ENCODE data around the gene SEMA3B.
A peak's percentile ranks its signal among the peaks of the same experiment; 100 is the strongest.
"Not testable (repeated sequence)": the region's sequence is repeated elsewhere in the genome, so short reads cannot be mapped to it uniquely, and the experiment has no call there.

Gene SEMA3B

DNA sequence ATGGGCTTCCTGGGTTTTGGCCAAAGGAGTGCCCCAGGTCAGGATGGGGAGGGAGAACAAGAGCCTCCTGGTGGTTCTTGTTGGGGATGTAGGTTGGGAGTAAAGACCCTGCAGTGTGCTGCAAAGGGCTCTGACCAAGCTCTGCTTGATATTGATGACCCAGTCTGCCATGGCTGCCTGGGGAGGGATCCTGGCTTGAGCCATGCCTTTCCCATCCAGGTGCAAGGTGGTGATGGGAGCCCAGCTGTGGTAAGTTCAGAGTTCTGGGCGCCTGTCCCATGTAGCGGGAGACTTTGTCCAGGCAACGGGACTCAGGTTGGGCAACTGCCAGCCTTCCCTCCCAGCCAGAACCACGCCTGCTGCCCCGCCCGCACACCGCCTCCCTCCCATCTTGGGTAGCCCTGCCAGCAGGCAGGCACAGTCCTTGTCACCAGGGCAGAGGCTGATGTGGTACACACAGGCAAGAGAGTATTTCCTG is 30.4 kb upstream of the SEMA3B start:
- peak; percentile 42 for DNase-seq

DNA sequence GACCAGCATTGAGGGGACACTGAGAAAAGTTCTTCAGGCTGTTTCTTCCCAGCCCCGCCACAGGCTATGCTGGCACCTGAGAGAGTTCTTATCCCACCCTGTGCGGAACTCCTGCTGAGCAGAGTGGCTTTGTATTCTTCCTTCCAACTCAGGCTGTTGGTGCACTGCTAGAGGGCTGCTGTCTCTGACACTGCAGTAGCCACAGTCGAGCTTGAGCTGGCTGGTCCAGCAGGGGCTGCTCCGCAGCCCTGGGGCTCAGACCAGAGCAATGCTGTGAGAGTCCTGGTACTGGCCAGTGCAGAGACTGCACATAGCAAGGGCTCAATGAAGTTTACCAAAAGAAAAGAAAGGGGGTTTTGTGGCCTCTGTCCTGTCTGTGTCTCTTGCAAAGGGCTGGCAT is 29.3 kb upstream of the SEMA3B start:
- DNase-seq = no peak

DNA sequence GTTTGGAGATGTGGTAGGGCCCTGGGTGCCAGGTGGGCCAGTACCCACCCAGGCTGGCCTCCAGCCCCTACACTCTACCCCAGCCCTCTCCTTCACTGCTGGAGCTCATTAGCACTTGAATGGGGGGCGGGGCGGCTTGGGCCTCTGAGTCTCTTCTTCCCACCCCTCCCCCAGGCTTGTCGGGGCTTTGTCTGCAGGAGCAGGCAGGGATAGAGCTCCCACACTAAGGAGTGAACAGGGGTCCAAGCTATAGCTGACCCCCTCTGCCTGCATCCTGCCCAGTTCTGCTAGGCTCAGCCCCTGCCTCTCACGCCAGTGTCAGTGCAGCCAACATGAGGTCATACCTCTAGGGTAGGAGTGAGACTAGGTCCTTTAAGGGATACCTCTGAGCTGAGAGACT is 27.8 kb upstream of the SEMA3B start:
- no peak for DNase-seq

DNA sequence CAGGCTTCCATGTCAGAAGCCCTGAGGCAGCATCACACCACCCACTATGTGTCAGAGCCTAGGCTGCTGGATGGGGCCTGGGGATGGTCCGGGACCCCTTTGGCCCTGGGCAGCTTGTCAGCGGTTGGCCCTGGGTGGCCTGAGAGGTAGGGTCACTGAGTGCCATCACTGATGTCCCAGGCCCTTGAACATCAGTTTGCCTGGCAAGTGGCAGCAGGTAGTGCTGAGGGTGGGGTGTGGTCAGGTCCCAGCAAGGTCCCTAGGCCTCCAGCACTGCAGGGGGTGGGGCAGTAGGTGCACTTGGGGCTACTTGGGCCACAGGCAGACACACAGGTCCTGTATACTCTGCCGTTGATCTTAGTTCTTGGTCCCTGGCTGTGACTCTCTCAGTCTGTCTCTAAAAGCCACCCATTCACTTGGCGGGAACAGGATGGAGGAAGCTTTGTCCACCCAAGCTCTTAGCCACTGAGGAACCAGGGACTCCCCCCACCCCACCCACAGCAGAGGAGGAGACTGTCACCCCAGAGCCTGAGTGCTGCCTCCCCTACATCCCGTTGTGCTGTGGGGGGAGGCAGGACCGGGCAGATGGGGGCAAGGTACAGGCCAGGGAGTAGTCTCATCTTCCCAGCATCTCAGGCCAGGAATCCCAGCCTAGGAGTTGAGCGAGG is 27.1 kb upstream of the SEMA3B start:
- DNase-seq = no peak

DNA sequence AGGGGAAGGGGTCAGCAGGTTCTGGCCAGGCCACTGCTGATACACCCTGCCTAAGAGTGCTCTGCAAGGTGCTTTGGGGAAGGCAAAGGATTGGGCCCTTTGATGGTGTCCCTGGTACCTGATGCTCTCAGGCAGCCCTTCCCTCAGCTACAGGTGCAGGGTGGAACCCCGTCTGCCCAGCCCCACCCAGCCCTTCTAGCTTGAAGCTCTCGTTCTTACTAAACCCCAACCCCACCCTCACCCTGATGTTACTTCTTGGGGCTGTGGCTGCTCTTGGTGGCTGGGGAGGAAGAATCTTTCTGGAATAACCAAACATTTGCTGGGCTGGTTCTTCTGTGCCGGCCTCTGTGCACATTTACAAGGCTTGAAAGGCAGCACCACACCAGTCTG is 26.6 kb upstream of the SEMA3B start:
- DNase-seq = peak; percentile 31

DNA sequence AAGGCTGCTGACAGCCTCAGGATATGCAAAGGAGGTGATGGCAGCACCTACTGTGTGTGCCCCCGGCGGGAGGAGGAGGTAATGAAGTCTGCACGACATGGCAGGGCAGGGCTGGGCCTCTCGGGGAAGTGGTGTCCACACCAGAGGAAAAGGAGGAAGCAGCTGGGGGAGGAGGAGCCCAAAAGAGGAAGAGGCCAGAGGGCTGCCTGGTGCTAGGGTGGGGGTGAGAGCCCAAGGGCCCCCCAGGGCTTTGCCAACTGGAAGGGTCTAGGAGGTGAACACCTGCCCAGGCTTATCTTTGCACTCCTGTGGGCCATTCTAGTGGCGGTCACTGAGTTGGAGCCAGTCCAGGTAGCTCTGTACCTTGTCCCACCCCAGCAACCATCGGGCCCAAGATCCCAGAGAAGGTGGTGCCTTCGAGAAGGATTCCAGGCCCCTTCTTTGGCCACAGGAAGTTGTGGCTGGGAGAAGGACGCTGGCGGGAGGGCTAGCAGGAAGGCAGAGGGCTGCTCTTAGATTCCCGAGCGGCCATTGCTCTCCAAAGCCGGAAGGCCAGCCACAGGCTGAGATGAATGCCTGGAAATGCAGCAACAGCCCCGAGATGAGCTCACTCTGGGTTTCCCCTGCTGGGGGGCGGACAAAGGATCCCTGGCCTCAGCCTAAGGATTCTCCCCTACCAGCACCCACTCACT is 25.9 kb upstream of the SEMA3B start:
- DNase-seq = peak; percentile 39

DNA sequence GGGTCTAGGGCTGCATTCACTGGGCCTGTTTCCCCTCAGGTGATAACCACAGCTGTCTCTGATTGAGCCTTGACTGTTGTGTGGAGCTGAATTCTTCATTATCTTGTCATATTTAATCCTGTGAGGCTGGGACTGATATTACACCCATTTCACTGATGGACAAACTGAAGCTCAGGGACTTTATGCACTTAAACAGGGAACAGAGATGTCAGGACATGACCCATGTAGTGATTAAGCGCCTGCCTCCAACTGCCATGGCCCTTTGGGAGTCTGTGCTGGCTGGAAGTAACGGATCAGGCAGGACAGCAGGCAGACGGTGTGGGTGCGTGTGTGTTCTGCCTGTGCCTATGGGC is 25.4 kb upstream of the SEMA3B start:
- no peak for DNase-seq

DNA sequence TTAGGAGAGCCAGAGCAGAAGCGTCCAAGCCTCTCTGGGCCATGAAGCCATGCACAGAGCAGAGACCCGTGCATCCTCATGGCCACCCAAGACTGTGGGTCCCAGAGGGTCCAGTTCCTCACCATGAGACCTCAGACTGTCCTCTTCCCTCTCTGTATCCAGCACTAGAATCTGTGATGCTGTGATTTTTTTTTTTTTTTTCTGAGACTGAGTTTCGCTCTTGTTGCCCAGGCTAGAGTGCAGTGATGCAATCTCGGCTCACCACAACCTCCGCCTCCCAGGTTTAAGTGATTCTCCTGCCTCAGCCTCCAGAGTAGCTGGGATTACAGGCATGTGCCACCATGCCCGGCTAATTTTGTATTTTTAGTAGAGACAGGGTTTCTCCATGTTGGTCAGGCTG is 24.1 kb upstream of the SEMA3B start:
- DNase-seq = not testable (repeated sequence)

DNA sequence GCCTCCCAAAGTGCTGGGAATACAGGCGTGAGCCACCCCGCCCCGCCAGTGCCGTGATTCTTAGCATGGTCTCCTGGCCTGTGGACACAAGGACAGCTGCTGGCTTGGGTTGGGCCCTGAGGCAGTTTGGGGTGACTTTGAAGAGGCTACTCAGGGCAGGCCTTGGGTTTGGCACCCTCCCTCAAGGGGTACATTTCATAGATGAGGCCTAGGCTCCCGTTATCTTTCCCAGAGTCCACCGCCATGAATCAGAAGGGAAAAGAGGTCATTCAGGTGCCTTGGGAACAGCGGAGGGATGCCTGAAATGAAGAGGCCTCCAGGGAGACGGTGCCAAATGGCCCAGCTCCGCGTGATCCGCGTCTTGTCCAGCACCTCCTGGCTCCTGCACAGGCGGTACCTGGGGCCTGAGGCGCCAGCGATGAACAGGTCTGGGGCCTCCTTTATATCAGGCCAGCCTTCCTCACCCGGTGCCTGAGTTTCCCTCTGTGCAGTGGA is 23.6 kb upstream of the SEMA3B start:
- no peak for DNase-seq

DNA sequence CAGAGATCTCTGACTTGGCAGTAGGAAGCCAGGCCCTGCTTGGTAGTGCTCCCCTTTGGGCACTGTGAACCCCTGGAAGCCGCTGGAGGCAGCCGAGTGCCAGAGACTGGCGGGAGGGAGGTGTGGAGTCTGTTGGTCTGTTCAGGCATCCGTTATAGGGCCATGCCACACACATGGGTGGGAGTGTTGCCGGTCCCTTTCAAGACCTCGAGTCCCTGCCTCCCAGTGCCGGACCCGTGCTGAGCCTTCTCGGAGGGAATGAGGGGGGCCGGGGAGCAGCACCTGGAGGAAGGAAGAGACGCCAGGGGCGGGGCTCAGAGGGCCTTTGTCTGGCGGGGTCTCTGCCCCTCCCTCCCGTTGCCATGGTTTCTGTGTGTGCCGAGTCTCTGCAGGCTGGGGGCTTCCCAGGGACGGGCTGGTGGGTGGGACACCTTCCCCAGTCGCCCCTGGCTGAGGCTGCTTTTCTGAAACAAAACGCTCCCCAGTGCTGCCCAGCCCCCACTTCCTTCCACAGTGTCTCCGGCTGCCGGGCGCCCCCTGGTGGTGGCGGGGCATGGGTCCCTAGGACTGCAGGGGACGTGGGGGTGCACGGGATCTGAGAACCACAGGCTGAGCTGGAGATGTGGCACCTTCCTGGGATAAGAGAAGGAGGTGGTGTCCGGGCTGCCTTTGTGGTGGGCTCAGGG is 23.0 kb upstream of the SEMA3B start:
- DNase-seq = peak; percentile 98

DNA sequence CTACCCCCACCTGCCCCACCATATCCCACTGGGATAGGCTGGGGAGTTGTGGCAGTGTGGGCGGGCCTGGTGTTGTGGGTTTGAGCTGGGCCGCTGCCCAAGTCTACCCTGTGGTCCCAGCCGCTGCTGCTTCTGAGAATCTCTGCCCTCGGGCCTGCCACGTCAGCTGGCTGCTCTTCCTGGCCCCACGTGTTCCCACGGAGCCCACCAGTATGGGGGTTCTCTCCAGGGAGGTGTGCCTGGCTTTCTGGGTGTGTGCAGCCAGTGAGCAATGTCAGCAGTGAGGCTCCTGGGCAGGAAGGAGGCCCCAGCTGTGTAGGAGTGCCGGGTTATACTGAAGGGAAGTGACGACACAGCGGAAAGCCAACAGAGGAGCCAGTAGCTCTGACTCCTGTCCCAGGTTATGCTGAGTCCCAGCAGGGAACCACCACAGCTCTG is 22.4 kb upstream of the SEMA3B start:
- DNase-seq = peak; percentile 82

DNA sequence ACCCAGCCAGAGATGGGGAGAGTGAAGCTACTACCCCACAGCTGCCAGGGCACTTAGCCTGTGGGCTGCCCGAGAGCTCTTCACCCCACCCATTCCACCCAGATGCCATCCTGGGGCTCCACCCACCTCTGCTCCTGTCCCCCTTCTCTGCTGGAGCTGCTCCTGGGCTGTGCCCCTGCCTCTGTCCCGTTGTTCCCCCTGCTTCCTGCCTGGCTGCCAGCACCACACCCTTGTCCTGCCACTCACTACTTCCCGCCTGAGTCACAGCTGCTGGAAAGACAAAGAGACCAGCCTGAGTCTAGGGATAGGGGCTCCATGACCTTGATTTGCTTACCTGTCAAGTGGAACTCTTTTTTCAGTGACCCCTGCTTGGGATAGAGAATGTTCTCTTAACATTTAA is 20.6 kb upstream of the SEMA3B start:
- no peak for DNase-seq

DNA sequence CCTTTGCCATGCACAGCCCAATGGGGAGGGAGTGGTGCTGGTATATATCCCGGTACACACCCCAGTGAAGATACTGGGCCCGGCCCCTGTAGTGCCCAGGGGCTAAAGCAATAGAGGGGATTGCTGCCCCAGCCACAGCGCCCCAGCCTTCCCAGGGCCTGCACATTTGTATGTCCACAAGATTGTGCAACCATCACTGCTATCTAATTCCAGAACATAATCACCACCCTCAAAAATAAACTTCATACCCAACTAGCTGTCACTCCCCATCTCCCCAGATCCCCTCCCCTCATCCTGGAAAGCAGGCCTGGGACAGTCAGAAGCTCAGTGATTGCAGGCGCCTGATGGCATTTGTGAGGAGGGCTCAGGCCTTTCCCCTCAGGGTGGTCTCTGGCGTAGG is 19.5 kb upstream of the SEMA3B start:
- no peak for DNase-seq

DNA sequence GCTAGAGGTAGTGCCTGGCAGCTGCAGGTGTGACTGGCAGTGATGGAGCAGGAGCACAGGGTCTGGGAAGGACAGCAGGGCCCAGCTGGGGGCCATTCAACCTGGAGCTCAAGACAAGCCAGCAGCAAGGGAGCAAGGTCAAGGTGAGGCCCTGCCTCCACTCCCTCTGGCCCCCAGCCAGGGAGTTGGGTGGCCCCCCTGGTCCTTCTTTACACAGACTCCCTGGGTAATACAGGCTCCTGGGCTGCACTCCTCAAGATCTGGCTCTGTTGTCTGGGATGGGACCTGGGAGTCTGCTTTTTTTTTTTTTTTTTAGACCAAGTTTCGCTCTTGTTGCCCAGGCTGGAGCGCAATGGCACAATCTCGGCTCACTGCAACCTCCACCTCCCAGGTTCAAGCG is 18.4 kb upstream of the SEMA3B start:
- DNase-seq = no peak

DNA sequence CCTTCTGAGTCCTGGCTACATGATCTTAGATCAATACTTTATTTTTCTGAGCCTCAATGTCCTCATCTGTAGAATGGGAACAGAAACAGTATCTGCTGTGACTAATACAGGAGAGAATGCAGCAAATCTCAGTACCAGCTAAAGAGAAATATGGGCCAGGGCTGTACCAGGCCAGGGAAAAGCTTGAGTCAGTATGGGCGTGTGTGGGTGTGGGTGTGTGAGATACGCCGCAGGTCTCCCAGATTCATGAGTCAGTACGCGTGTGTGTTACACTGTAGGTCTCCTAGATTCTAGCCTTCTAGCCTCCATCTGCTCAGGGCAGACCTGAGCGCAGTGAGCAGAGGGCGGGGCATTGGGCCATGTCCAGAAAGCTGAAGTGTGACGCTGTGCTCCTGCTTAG is 17.7 kb upstream of the SEMA3B start:
- DNase-seq = no peak

DNA sequence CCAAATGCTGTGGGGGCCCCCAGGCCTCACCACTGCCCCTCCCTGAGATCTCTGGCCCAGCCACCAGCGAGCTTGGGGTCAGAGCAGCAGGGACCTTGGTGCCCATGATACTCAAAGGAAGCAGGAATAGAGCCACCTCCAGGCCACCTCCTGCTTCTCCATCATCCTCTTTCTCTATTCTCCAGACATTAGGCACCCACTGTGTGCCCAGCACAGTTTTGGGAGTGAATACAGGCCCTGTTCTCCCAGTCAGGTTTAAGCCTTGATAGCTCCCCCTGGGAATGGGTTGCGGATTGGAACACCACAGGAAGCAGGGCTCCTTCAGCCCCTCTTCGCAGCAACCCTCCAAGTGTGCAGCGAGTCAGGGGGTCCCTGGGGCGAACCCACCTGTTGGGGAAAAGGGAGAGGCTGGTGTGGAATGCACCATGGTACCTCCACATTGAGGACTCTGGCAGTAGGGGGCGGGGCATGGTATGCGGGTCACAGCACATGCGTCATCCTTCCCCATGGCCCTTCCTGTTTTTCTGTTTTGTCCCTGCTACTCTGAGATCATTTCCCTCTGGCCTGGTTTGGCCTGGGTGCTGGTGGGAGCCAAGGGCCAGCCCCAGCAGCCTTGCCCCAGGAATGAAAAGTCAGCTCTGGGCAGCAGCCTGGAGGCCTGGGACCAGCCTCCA is 14.2 kb upstream of the SEMA3B start:
- DNase-seq = no peak

DNA sequence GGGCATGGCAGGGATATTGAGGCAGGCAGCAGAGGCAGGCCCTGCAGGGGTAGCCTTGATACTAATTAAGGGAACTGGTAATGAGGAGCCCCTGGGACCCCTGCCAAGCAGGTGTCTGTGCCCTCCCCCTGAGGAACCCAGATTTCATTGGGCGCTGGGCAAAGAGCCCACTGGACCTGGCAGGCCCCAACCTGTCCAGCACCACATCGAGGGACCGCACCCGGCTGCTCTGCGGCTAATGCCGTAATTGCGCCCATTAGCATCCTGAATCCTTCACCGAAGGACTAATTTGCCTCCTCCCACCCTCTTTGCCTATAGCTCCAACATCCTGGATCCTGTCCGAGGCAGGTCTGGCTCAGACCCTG is 13.7 kb upstream of the SEMA3B start:
- DNase-seq = no peak

DNA sequence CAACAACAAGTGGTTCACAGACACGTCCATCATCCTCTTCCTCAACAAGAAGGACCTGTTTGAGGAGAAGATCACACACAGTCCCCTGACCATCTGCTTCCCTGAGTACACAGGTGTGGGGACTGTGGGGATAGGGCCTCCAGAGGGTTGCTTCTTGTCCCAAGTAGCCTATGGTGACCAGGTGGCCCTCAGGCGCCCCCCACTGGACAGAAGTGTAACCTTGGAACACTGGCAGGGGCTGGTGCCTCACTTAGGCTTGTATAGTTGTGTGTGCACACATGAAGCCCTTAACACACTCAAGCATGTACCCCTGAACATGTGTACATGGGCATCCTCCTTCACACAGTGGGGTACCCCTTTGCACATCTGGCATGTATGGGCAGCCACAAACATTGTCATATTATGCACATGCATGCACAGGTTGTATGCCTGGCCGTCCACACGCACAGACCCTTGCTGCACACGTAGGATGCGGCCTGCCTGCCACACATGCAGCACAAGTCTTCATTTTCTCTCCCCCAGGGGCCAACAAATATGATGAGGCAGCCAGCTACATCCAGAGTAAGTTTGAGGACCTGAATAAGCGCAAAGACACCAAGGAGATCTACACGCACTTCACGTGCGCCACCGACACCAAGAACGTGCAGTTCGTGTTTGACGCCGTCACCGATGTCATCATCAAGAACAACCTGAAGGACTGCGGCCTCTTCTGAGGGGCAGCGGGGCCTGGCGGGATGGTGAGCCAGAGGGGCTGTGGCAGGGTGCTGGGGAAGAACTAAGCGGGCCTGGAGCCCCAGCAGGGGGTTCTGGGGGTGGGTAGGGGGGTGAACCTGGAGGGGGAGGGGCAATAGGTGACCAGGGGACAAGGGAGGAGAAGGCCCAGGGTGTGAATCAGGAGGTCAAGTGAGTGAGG is 11.7 kb upstream of the SEMA3B start:
- DNase-seq = peak; percentile 58

DNA sequence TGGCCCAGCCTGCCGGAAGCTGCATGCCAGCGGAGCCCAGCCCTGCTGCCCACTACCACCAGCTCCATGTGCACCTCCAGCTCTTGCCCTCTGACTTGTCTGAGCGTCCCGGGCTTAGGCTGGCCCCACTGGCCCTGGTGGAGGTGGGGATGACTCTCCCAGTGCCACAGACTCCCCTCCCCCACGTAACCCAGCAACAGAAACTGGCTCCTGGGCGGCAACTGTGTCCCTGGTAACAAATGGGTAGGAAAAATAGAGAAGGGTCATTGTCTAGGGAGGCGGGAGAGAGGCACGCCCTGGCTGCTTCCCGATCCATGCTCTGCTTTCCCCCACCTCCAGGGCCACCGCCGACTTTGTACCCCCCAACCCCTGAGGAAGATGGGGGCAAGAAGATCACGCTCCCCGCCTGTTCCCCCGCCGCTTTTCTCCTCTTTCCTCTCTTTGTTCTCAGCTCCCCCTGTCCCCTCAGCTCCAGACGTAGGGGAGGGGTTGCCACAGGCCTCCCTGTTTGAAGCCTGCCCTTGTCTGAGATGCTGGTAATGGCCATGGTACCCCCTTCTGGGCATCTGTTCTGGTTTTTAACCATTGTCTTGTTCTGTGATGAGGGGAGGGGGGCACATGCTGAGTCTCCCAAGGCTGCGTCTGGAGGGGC is 10.8 kb upstream of the SEMA3B start:
- DNase-seq = no peak

DNA sequence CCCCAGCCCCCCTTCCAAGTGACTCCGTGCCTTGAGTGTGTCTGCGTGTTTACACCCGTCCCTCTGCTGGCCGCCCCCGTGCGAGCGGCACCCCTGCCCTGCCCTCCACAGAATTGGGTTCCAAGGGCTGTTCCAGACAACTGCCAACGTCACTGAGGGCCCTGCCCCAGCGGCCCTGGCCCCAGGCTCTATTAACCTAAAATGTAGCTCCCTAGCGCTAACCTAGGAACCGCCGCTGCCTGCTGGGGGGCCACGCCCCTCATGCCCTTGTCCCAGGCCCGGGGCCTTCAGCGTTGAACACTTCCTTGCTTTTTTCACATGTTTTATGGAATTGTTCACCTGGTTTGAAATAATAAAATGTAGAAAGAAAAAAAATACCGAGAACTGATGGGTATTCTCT is 10.0 kb upstream of the SEMA3B start:
- no peak for DNase-seq

DNA sequence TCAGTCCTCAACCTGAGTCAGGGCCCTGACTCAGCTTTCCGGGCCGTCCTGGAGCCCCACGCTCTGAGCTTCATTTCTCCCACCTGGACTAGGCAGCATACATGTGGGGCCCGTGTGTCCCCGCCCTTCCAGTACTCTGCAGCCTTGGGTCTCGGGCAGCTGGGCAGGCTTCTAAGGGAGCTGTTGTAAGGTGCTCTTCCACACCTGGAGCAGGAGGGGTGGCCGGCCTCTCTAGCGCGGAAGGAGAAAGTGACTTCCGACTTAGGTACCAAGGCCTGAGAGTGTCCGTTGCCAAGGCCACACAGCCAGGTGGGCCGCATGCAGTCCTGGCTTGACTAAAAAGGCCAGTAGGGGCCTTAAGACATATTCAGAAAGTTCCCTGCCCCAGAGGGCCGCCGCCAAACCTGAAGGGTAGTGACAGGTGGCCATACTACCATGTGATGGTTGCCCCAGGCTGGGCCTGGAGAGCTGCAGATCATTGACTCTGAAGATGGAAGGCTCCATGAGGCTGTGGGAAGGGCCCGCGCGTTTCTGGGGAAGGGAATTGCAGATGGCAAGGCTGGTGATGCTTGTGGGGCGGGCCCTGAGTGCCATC is 9.4 kb upstream of the SEMA3B start:
- no peak for DNase-seq
